ENCODE measurements around the gene NAP1L1.
"Not testable (repeated sequence)": the region's sequence is repeated elsewhere in the genome, so short reads cannot be mapped to it uniquely, and the experiment has no call there.

Gene NAP1L1

GRCh38 chr12:75990189-75990912, 94.1 kb downstream of the NAP1L1 start:
- DNase-seq (ENCODE audit: low read depth in 3 of 3) = no peak

DNA sequence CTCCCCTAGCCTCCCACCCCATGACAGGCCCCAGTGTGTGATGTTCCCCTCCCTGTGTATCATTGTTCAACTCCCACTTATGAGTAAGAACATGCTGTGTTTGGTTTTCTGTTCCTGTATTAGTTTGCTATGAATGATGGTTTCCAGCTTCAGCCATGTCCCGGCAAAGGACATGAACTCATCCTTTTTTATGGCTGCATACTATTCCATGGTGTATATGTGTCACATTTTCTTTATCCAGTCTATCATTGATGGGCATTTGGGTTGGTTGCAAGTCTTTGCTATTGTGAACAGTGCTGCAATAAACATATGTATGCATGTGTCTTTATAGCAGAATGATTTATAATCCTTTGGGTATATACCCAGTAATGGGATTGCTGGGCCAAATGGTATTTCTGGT, 96.8 kb downstream of the NAP1L1 start:
- not testable (repeated sequence) for DNase-seq (ENCODE audit: low read depth in 3 of 3)

Data from stimulated activated CD4-positive, alpha-beta T cell treated with anti-CD3 and anti-CD28 coated beads, TNF-alpha, amount 100 ng/mL, for 48 hours (primary cell).